ENCODE measurements around the gene RRP36. TPM values are rescaled to one million over a fixed set of nuclear protein-coding genes. Genes with fewer than 3 reads are reported as not detected.
"Not testable (repeated sequence)": the region's sequence is repeated elsewhere in the genome, so short reads cannot be mapped to it uniquely, and the experiment has no call there.

Gene RRP36
- total RNA-seq, 1 donor from 2014 or later, result 125 TPM

DNA sequence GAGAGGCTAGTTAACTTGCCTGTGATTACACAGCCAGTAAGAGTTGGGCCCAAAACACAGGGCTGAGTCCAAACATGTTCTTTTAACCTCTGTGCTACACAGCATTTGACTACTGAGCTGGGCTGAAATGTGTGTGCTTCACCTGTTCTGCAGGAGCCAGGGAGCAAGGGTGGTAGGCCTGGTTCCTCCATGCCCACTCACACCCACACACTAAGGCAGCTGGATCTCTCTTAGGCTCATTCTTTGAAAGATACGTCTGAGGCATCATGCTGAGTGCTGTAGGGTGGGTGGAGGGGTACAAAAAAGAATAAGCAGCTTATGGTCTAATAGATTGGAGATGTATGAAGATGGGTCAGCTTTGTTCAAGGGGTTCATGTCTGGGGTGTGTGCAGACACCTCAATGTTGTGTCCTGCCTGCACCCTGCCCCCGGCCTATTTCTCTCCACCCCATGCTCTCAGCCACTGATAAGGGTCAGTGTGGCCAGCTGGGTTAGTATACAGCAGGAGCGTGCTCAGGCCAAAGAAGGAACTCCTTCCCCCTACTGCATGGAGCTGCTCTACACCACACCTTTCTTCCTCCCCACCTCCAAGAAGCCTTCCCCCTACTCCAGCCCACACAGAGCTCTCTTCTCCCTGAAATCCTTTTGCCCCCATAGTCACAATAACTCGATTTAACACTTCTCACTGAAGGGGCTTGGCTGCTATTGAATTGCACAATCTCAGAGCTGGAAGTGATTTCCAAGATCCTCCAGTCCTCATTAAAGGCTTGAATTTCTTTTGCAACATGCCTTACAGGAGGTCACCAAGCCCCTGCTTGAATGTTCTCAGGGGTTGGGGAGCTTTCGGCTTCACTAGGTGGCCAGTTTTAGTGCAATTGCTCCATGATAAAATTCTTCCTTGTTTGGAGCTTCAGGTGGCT lies 33.6 kb upstream of the RRP36 start:
- Histone ChIP-seq H3K36me3 (ENCODE audit: control insufficient read depth, insufficient read depth, low read length) (no peaks in the 10 kb centered on the region), H3K27me3 (ENCODE audit: control insufficient read depth, insufficient read depth, low read length) (no peaks in the 10 kb centered on the region), H3K4me3 (ENCODE audit: low read depth, low read length) (no peak overlapping the region)
- TF ChIP-seq, protein P1, sequence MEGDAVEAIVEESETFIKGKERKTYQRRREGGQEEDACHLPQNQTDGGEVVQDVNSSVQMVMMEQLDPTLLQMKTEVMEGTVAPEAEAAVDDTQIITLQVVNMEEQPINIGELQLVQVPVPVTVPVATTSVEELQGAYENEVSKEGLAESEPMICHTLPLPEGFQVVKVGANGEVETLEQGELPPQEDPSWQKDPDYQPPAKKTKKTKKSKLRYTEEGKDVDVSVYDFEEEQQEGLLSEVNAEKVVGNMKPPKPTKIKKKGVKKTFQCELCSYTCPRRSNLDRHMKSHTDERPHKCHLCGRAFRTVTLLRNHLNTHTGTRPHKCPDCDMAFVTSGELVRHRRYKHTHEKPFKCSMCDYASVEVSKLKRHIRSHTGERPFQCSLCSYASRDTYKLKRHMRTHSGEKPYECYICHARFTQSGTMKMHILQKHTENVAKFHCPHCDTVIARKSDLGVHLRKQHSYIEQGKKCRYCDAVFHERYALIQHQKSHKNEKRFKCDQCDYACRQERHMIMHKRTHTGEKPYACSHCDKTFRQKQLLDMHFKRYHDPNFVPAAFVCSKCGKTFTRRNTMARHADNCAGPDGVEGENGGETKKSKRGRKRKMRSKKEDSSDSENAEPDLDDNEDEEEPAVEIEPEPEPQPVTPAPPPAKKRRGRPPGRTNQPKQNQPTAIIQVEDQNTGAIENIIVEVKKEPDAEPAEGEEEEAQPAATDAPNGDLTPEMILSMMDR (IDR thresholded peaks at IDR 0.05; ENCODE audit: insufficient read depth, low read length, poor library complexity, severe bottlenecking), result no peak
- DNase-seq (ENCODE audit: low read depth), result no peak

DNA sequence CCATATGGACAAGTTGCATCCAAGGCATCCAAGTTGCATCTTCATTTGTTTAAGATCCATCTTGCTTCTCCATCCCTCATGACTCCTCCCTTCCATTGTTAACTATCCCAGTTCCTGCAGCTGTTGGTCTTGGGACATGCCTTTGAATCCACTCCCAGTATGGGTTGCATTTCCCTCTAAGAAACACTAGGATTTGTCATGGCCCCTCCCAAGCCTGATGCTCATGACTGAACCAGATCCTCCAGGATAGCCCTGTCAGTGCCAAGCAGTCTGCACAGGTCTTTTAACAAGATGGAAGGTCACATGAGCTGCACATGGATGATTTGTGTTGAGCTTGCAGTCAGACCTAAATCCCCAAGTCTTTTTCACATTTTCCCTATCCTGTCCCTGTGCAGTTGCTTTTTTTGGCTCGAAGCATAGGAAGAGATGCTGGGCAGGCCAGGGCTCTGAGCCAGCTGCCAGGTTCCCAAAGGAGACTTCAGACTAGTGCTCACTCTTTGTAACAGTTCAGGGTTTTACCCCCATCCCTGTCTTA lies 32.9 kb upstream of the RRP36 start:
- no peak overlapping the region for H3K4me3 ChIP-seq (ENCODE audit: low read depth, low read length)
- no peak for DNase-seq (ENCODE audit: low read depth)
- no peaks in the 10 kb centered on the region for H3K27me3 ChIP-seq (ENCODE audit: control insufficient read depth, insufficient read depth, low read length)
- TF ChIP-seq, protein P1 (IDR thresholded peaks at IDR 0.05; ENCODE audit: insufficient read depth, low read length, poor library complexity, severe bottlenecking), result no peak
- no peaks in the 10 kb centered on the region for H3K36me3 ChIP-seq (ENCODE audit: control insufficient read depth, insufficient read depth, low read length)

DNA sequence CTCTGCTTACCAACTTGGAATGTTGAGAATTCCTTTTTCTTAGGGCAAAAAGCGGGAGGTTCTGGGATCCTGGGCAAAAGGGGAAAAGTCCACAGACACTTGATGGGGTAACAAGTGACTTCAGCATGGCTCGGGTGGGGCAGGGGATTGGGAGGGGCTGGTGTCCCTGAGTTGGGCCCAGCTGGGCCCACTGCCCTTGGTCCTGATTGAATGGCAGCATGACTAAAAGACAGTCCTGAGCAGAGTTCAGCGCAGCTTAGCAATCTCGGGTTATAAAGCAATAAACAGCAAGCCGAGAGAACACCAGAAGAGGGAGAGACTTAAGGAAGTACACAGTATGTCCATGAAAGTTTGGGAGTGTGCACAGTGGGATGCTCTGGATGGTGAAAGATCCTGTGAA lies 31.5 kb upstream of the RRP36 start:
- H3K27me3 ChIP-seq (ENCODE audit: control insufficient read depth, insufficient read depth, low read length), result no peaks in the 10 kb centered on the region
- H3K36me3 ChIP-seq (ENCODE audit: control insufficient read depth, insufficient read depth, low read length), result no peaks in the 10 kb centered on the region
- TF ChIP-seq, protein P1 (IDR thresholded peaks at IDR 0.05; ENCODE audit: insufficient read depth, low read length, poor library complexity, severe bottlenecking), result no peak
- DNase-seq (ENCODE audit: low read depth), result no peak
- no peak overlapping the region for H3K4me3 ChIP-seq (ENCODE audit: low read depth, low read length)

DNA sequence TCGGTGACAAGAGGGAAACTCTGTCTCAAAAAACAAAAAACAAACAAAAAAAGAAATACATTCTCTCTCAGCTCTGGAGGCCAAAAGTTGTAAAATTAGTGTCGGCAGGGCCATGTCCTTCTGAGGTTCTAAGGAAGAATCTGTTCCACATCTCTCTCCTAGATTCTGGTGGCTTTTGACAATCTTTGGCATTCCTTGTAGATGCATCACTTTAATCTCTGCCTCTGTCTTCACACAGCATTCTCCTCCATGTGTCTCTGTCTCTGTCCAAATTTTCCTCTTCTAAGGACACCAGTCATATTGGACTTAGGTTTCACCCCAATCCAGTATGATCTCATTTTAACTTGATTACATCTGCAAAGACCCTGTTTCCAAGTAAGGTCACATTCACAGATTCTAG lies 28.0 kb upstream of the RRP36 start:
- Histone ChIP-seq H3K4me3 (ENCODE audit: low read depth, low read length) (no peak overlapping the region), H3K36me3 (ENCODE audit: control insufficient read depth, insufficient read depth, low read length) (no peaks in the 10 kb centered on the region)

DNA sequence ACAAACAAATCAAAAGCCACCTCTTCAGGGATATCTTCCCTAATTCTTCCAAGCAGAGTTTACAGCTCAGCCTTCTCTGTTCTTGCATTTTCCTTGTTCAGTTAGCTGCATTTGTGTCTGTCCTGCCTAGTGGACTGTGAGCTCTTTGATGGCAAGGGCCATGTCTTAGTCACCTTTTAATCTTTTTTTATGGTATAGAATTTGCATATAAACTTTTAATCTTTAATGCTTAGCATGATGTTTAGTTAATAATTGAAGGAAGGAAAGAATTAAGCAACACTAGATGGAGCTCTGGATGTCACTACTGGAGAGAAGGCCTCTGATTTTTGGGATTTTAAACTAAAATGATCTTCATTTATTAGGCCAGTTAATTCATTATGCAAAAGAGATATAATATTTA lies 24.9 kb upstream of the RRP36 start:
- no peaks in the 10 kb centered on the region for H3K27me3 ChIP-seq (ENCODE audit: control insufficient read depth, insufficient read depth, low read length)
- DNase-seq (ENCODE audit: low read depth), result no peak
- TF ChIP-seq, protein P1 (IDR thresholded peaks at IDR 0.05; ENCODE audit: insufficient read depth, low read length, poor library complexity, severe bottlenecking), result peak; percentile 15
- H3K4me3 ChIP-seq (ENCODE audit: low read depth, low read length), result no peak overlapping the region
- H3K36me3 ChIP-seq (ENCODE audit: control insufficient read depth, insufficient read depth, low read length), result peaks cover 2% of the 10 kb centered on the region

More for the DNA sequence above, 28.0 kb upstream of the RRP36 start:
- no peak for DNase-seq (ENCODE audit: low read depth)
- TF ChIP-seq, protein P1 (IDR thresholded peaks at IDR 0.05; ENCODE audit: insufficient read depth, low read length, poor library complexity, severe bottlenecking), result no peak
- H3K27me3 ChIP-seq (ENCODE audit: control insufficient read depth, insufficient read depth, low read length), result no peaks in the 10 kb centered on the region

DNA sequence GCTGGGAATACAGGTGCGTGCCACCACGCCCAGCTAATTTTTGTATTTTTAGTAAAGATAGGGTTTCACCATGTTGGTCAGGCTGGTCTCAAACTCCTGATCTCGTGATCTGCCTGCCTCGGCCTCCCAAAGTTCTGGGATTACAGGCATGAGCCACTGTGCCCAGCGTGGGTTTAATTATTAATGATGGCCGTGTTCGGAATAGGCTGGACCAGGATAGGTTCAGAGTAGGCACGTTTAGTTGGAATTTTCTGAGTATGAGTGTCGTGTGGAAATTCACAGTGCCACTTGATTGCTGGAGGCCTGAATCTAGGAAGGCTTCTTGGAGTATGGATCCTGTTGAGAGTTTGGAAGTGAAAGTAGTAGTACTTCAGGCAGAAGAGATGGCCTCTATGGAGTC lies 23.2 kb upstream of the RRP36 start:
- not testable (repeated sequence) for H3K27me3 ChIP-seq (ENCODE audit: control insufficient read depth, insufficient read depth, low read length); DNase-seq (ENCODE audit: low read depth); H3K4me3 ChIP-seq (ENCODE audit: low read depth, low read length); H3K36me3 ChIP-seq (ENCODE audit: control insufficient read depth, insufficient read depth, low read length)
